Stimulated activated naive CD8-positive, alpha-beta T cell treated with anti-CD3 and anti-CD28 coated beads, Interleukin-15, Interleukin-2, amounts not matched to agents 100 ng/mL and 50 ng/mL, for 24 hours (primary cell): ENCODE results near the gene ABCC1.
"Not testable (repeated sequence)": the region's sequence is repeated elsewhere in the genome, so short reads cannot be mapped to it uniquely, and the experiment has no call there.

Experiments
- H3K27ac Mint-ChIP-seq: one replicate; pipeline ENCODE4 v1.8.0; 2021; ENCODE audit warnings: mild to moderate bottlenecking, mixed read lengths
- H3K27me3 Mint-ChIP-seq: one replicate; pipeline ENCODE4 v1.8.0; 2021; ENCODE audit warnings: mixed read lengths
- H3K36me3 Mint-ChIP-seq: one replicate; pipeline ENCODE4 v1.8.0; 2021; ENCODE audit warnings: low read depth, mixed read lengths
- H3K4me1 Mint-ChIP-seq: one replicate; pipeline ENCODE4 v1.8.0; 2021; ENCODE audit warnings: low read depth, mixed read lengths
- H3K4me3 Mint-ChIP-seq: one replicate; pipeline ENCODE4 v1.8.0; 2021; ENCODE audit warnings: mild to moderate bottlenecking, mixed read lengths
- H3K9me3 Mint-ChIP-seq: one replicate; pipeline ENCODE4 v1.8.0; 2021; ENCODE audit warnings: mixed read lengths

The ABCC1 gene

DNA sequence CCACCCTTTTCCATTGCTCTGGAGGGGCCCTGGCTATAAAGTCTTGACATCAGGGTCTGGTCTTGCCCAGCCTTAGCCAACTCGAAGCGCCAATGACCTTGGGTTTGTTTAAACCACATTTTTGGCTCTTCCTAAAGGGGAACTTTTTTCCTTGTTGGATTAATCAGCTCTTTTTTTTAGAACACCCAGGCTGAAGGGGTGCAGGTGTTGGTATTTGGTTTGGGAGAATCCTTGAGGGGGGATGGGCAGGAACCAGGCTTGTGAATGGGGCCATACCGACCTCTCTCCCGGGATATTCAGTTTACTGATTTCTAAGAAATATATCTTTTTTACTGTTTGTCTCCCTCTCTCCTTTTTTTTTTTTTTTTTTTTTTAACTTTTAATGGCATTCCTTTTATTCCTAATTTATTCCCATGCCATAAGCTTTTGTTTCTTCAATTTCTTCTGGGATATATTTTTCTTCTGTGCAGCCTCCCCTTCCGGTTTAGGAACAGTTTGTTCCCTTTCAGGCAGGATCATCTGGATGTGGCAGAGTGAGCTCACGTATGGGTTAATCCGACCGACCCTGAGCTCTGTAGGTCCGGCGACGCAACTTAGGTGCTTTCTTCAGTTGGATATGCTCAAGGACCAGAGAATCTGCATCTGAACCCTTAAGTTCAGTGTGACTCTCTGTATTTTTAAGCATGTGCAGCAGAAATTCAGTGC, 144.4 kb downstream of the ABCC1 start:
- no peak overlapping the region for H3K27ac Mint-ChIP-seq

GRCh38 chr16:16095646-16096045, 146.2 kb downstream of the ABCC1 start:
- Mint-ChIP-seq H3K9me3 (no peaks in the 10 kb centered on the region), H3K36me3 (peaks cover 70% of the 10 kb centered on the region), H3K27me3 (no peaks in the 10 kb centered on the region), H3K4me1 (peaks cover 3% of the 10 kb centered on the region), H3K4me3 (no peak overlapping the region), H3K27ac (no peak overlapping the region)

More for the DNA sequence above, 144.4 kb downstream of the ABCC1 start:
- Mint-ChIP-seq H3K4me3 (no peak overlapping the region), H3K4me1 (peaks cover 3% of the 10 kb centered on the region), H3K36me3 (peaks cover 78% of the 10 kb centered on the region), H3K27me3 (no peaks in the 10 kb centered on the region), H3K9me3 (no peaks in the 10 kb centered on the region)

GRCh38 chr16:16096121-16096857, 146.9 kb downstream of the ABCC1 start:
- Mint-ChIP-seq H3K9me3 (no peaks in the 10 kb centered on the region), H3K4me1 (peaks cover 3% of the 10 kb centered on the region), H3K36me3 (peaks cover 64% of the 10 kb centered on the region), H3K27me3 (no peaks in the 10 kb centered on the region), H3K27ac (no peak overlapping the region), H3K4me3 (no peak overlapping the region)

- no peaks in the 10 kb centered on the region for H3K9me3 Mint-ChIP-seq
- no peak overlapping the region for H3K27ac Mint-ChIP-seq
- H3K4me1 Mint-ChIP-seq: peaks cover 3% of the 10 kb centered on the region
- peaks cover 67% of the 10 kb centered on the region for H3K36me3 Mint-ChIP-seq
- no peaks in the 10 kb centered on the region for H3K27me3 Mint-ChIP-seq
- no peak overlapping the region for H3K4me3 Mint-ChIP-seq
Measured at GRCh38 chr16:16096858-16097213, 147.4 kb downstream of the ABCC1 start.

- no peaks in the 10 kb centered on the region for H3K9me3 Mint-ChIP-seq
- peaks cover 69% of the 10 kb centered on the region for H3K36me3 Mint-ChIP-seq
- no peaks in the 10 kb centered on the region for H3K27me3 Mint-ChIP-seq
- H3K27ac Mint-ChIP-seq: no peak overlapping the region
- no peak overlapping the region for H3K4me3 Mint-ChIP-seq
- no peaks in the 10 kb centered on the region for H3K4me1 Mint-ChIP-seq
Measured at GRCh38 chr16:16099320-16099719, 149.9 kb downstream of the ABCC1 start.

DNA sequence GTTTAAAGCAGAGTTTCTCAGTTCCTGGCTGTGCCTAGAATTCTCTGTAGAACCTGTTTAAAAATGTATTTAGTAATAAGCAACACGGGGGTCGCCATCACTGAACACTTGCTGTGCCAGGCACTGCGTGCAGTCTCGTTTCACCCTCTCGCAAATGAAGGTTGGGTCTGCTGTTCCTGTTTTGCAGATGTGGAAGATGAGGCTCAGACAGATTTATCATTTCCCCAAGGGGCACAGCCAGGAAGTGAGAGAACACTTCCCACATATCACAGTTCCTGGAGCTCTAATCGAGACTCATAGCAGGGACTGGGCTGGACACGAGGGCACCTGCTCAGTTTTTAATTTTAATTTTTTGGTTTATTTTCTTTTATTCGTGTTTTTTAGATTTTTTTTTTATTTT, 151.2 kb downstream of the ABCC1 start:
- H3K4me3 Mint-ChIP-seq: no peak overlapping the region
- peaks cover 71% of the 10 kb centered on the region for H3K36me3 Mint-ChIP-seq
- H3K27me3 Mint-ChIP-seq: no peaks in the 10 kb centered on the region
- no peaks in the 10 kb centered on the region for H3K9me3 Mint-ChIP-seq
- H3K4me1 Mint-ChIP-seq: no peaks in the 10 kb centered on the region
- H3K27ac Mint-ChIP-seq: no peak overlapping the region

DNA sequence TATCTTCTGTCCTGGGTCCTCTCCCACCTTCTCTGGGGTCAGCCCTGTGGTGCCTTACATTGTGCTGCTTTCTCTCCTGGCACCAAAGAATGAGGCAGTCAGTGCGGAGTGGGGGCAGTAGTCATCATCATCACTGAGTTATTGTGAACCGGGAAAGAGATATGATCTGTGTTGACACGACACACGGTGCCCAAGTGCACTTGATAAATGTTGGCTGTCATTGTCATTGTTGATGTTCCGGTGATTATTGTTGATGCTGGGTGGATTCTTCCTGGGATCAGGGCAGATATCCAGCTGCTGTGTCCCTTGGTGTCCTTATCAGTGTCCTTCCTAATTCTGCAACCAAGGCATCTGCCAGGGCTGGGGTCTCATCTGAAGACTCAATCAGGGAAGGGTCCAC, 152.2 kb downstream of the ABCC1 start:
- no peak overlapping the region for H3K27ac Mint-ChIP-seq
- H3K36me3 Mint-ChIP-seq: peaks cover 68% of the 10 kb centered on the region
- H3K27me3 Mint-ChIP-seq: no peaks in the 10 kb centered on the region
- H3K4me3 Mint-ChIP-seq: no peak overlapping the region
- H3K9me3 Mint-ChIP-seq: no peaks in the 10 kb centered on the region
- H3K4me1 Mint-ChIP-seq: no peaks in the 10 kb centered on the region

DNA sequence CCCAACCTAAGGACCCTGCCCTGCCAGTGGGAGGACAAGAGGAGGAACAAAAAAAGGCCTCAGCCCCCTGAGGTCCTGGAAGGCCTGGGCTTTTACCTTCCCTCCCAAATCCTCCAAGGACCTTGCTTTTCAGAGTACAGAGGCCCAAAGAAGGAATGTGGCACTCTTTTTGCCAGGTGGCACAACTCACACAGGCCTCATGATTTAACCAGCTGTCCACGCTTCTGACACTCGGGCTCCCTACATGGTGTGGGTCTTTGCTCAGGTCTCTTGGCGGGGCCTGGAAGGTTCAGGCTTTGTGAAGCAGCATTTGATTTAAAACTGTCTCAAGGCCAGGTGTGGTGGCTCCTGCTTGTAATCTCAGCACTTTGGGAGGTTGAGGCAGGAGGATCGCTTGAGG, 153.3 kb downstream of the ABCC1 start:
- H3K4me3 Mint-ChIP-seq: no peak overlapping the region
- H3K27me3 Mint-ChIP-seq: no peaks in the 10 kb centered on the region
- peaks cover 61% of the 10 kb centered on the region for H3K36me3 Mint-ChIP-seq
- no peaks in the 10 kb centered on the region for H3K4me1 Mint-ChIP-seq
- no peaks in the 10 kb centered on the region for H3K9me3 Mint-ChIP-seq
- no peak overlapping the region for H3K27ac Mint-ChIP-seq

GRCh38 chr16:16104132-16104803, 154.9 kb downstream of the ABCC1 start:
- not testable (repeated sequence) for H3K4me3 Mint-ChIP-seq, H3K9me3 Mint-ChIP-seq, H3K27me3 Mint-ChIP-seq, H3K27ac Mint-ChIP-seq, H3K4me1 Mint-ChIP-seq
- H3K36me3 Mint-ChIP-seq: peaks cover 57% of the 10 kb centered on the region

DNA sequence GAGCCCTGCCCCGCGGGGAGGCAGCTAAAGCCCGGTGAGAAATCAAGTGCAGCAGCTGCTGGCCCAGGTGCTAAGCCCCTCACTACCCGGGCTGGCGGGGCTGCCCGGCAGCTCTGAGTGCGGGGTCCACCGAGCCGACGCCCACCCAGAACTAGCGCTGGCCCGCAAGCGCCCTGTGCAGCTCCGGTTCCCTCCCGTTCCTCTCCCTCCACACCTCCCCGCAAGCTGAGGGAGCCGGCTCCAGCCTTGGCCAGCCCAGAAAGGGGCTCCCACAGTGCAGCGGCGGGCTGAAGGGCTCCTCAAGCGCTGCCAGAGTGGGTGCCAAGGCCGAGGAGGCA, 155.4 kb downstream of the ABCC1 start:
- not testable (repeated sequence) for H3K9me3 Mint-ChIP-seq, H3K27ac Mint-ChIP-seq, H3K4me3 Mint-ChIP-seq, H3K27me3 Mint-ChIP-seq, H3K4me1 Mint-ChIP-seq
- H3K36me3 Mint-ChIP-seq: peaks cover 61% of the 10 kb centered on the region

GRCh38 chr16:16105646-16106045, 156.2 kb downstream of the ABCC1 start:
- no peak overlapping the region for H3K4me3 Mint-ChIP-seq
- no peaks in the 10 kb centered on the region for H3K27me3 Mint-ChIP-seq
- H3K36me3 Mint-ChIP-seq: peaks cover 68% of the 10 kb centered on the region
- H3K9me3 Mint-ChIP-seq: no peaks in the 10 kb centered on the region
- H3K27ac Mint-ChIP-seq: no peak overlapping the region
- no peaks in the 10 kb centered on the region for H3K4me1 Mint-ChIP-seq

GRCh38 chr16:16106466-16106865, 157.1 kb downstream of the ABCC1 start:
- no peak overlapping the region for H3K27ac Mint-ChIP-seq

GRCh38 chr16:16107839-16108238, 158.4 kb downstream of the ABCC1 start:
- Mint-ChIP-seq H3K4me1 (no peaks in the 10 kb centered on the region), H3K36me3 (peaks cover 71% of the 10 kb centered on the region), H3K27ac (no peak overlapping the region), H3K4me3 (no peak overlapping the region), H3K9me3 (no peaks in the 10 kb centered on the region), H3K27me3 (no peaks in the 10 kb centered on the region)

More at GRCh38 chr16:16106466-16106865, 157.1 kb downstream of the ABCC1 start:
- no peaks in the 10 kb centered on the region for H3K27me3 Mint-ChIP-seq
- no peaks in the 10 kb centered on the region for H3K4me1 Mint-ChIP-seq
- H3K9me3 Mint-ChIP-seq: no peaks in the 10 kb centered on the region
- no peak overlapping the region for H3K4me3 Mint-ChIP-seq
- H3K36me3 Mint-ChIP-seq: peaks cover 71% of the 10 kb centered on the region

GRCh38 chr16:16108759-16109158, 159.3 kb downstream of the ABCC1 start:
- no peak overlapping the region for H3K4me3 Mint-ChIP-seq
- no peaks in the 10 kb centered on the region for H3K4me1 Mint-ChIP-seq
- no peaks in the 10 kb centered on the region for H3K27me3 Mint-ChIP-seq
- no peak overlapping the region for H3K27ac Mint-ChIP-seq
- peaks cover 70% of the 10 kb centered on the region for H3K36me3 Mint-ChIP-seq
- no peaks in the 10 kb centered on the region for H3K9me3 Mint-ChIP-seq

GRCh38 chr16:16109453-16110110, 160.2 kb downstream of the ABCC1 start:
- Mint-ChIP-seq H3K4me1 (no peaks in the 10 kb centered on the region), H3K27me3 (no peaks in the 10 kb centered on the region), H3K27ac (no peak overlapping the region), H3K4me3 (no peak overlapping the region), H3K9me3 (no peaks in the 10 kb centered on the region), H3K36me3 (peaks cover 72% of the 10 kb centered on the region)
